ENCODE measurements around the gene CXCL10. TPM values are rescaled to one million over a fixed set of nuclear protein-coding genes. Genes with fewer than 3 reads are reported as not detected.
"Not testable (repeated sequence)": the region's sequence is repeated elsewhere in the genome, so short reads cannot be mapped to it uniquely, and the experiment has no call there.

Gene CXCL10
- total RNA-seq, 1 donor from 2014 or later: 0.15 TPM

GRCh38 chr4:76029300-76029699 is 6.0 kb upstream of the CXCL10 start:
- no peak for ATAC-seq

GRCh38 chr4:76028350-76028765 is 5.1 kb upstream of the CXCL10 start:
- ATAC-seq (peak; percentile 76), DNase-seq (ENCODE audit: low spot score) (no peak)

More at GRCh38 chr4:76029300-76029699, 6.0 kb upstream of the CXCL10 start:
- DNase-seq (ENCODE audit: low spot score): no peak

GRCh38 chr4:76024065-76024464 is 768 bp upstream of the CXCL10 start:
- DNase-seq (ENCODE audit: low spot score) (no peak), ATAC-seq (no peak)

GRCh38 chr4:76022677-76023076 is 620 bp downstream of the CXCL10 start:
- no peak for DNase-seq (ENCODE audit: low spot score)
- no peak for ATAC-seq

- DNase-seq (ENCODE audit: low spot score): no peak
- no peak for ATAC-seq
These were observed 1.3 kb downstream of the CXCL10 start for GRCh38 chr4:76022031-76022430.

- ATAC-seq (no peak), DNase-seq (ENCODE audit: low spot score) (no peak)
These were observed 6.1 kb downstream of the CXCL10 start for GRCh38 chr4:76017056-76017686.

GRCh38 chr4:76016393-76016792 is 6.9 kb downstream of the CXCL10 start:
- ATAC-seq: peak; percentile 45
- no peak for DNase-seq (ENCODE audit: low spot score)

GRCh38 chr4:76013540-76013939 is 9.8 kb downstream of the CXCL10 start:
- DNase-seq (ENCODE audit: low spot score) (no peak), ATAC-seq (peak; percentile 55)

GRCh38 chr4:76012388-76012801 is 10.9 kb downstream of the CXCL10 start:
- no peak for DNase-seq (ENCODE audit: low spot score)
- no peak for ATAC-seq

- ATAC-seq: peak; percentile 45
- DNase-seq (ENCODE audit: low spot score): no peak
These were observed 11.5 kb downstream of the CXCL10 start for GRCh38 chr4:76011700-76012387.

GRCh38 chr4:76011018-76011670 is 12.2 kb downstream of the CXCL10 start:
- DNase-seq (ENCODE audit: low spot score) (no peak), ATAC-seq (no peak)

GRCh38 chr4:76010576-76010975 is 12.7 kb downstream of the CXCL10 start:
- DNase-seq (ENCODE audit: low spot score) (no peak), ATAC-seq (no peak)

- ATAC-seq (no peak), DNase-seq (ENCODE audit: low spot score) (no peak)
These were observed 14.0 kb downstream of the CXCL10 start for GRCh38 chr4:76009311-76009710.

- DNase-seq (ENCODE audit: low spot score): no peak
- ATAC-seq: peak; percentile 88
These were observed 16.0 kb downstream of the CXCL10 start, which contains the start of gene CXCL9 for GRCh38 chr4:76007089-76007862. CXCL9 (minus strand) TSS chr4:76007509; CDS start chr4:76007449, 60 bp downstream.

- no peak for ATAC-seq
- no peak for DNase-seq (ENCODE audit: low spot score)
These were observed 19.7 kb downstream of the CXCL10 start for GRCh38 chr4:76003620-76004019.

- DNase-seq (ENCODE audit: low spot score) (no peak), ATAC-seq (no peak)
These were observed 20.3 kb downstream of the CXCL10 start for GRCh38 chr4:76003035-76003434.

GRCh38 chr4:76002176-76002575 is 21.1 kb downstream of the CXCL10 start:
- DNase-seq (ENCODE audit: low spot score) (no peak), ATAC-seq (peak; percentile 54)

GRCh38 chr4:76001700-76002099 is 21.6 kb downstream of the CXCL10 start:
- DNase-seq (ENCODE audit: low spot score) (no peak), ATAC-seq (no peak)

GRCh38 chr4:76000279-76000678 is 23.0 kb downstream of the CXCL10 start:
- ATAC-seq: no peak

GRCh38 chr4:75998525-75999147 is 24.7 kb downstream of the CXCL10 start:
- DNase-seq (ENCODE audit: low spot score); ATAC-seq: not testable (repeated sequence)

More at GRCh38 chr4:76000279-76000678, 23.0 kb downstream of the CXCL10 start:
- DNase-seq (ENCODE audit: low spot score): no peak

- DNase-seq (ENCODE audit: low spot score) (no peak), ATAC-seq (no peak)
These were observed 25.4 kb downstream of the CXCL10 start for GRCh38 chr4:75997946-75998345.

Data from left lobe of liver (tissue), 2 donors.